SK-N-SH treated with all-trans-retinoic acid at 6 μM for 48 hours (cell line): ENCODE measurements around the gene DPP9.

Experiments used
- BACH2 ChIP-seq: fragments of 250-450 bp; sonication (Bioruptor Pico); IDR thresholded peaks from 2 replicates; pipeline ENCODE4 v1.9.0; 2021; ENCODE audit warnings: mild to moderate bottlenecking, borderline replicate concordance
- CREB5 ChIP-seq: fragments of 250-450 bp; sonication (Bioruptor Pico); IDR thresholded peaks from 2 replicates; pipeline ENCODE4 v1.5.1; 2020; ENCODE audit warnings: low read depth, mild to moderate bottlenecking, moderate library complexity
- CSDC2 ChIP-seq: fragments of 250-450 bp; sonication (Bioruptor Pico); IDR thresholded peaks from 2 replicates; pipeline ENCODE4 v1.5.0; 2020; ENCODE audit warnings: mild to moderate bottlenecking, moderate library complexity
- CSRNP3 ChIP-seq: fragments of 250-450 bp; sonication (Bioruptor Pico); IDR thresholded peaks from 2 replicates; pipeline ENCODE4 v1.5.1; 2021; ENCODE audit warnings: mild to moderate bottlenecking, moderate library complexity
- GLIS3 ChIP-seq: fragments of 250-450 bp; sonication (Bioruptor Pico); IDR thresholded peaks from 2 replicates; pipeline ENCODE4 v1.5.0; 2020; ENCODE audit warnings: mild to moderate bottlenecking, moderate library complexity
- RARB ChIP-seq: fragments of 250-450 bp; sonication (Bioruptor Pico); IDR thresholded peaks from 2 replicates; pipeline ENCODE4 v1.8.0; 2021; ENCODE audit warnings: mild to moderate bottlenecking, moderate library complexity
- TCF4 ChIP-seq: fragments of 250-450 bp; sonication (Bioruptor Pico); IDR thresholded peaks from 2 replicates; pipeline ENCODE4 v1.8.0; 2021; ENCODE audit warnings: mild to moderate bottlenecking, moderate library complexity, borderline replicate concordance
- ZC3H10 ChIP-seq: fragments of 250-450 bp; sonication (Bioruptor Pico); IDR thresholded peaks from 2 replicates; pipeline ENCODE4 v1.5.1; 2021; ENCODE audit warnings: mild to moderate bottlenecking, moderate library complexity

- TF ChIP-seq ZC3H10 (CRISPR knock-in tag): no peak
- TF ChIP-seq GLIS3 (CRISPR knock-in tag): no peak
- TF ChIP-seq CREB5 (CRISPR knock-in tag): no peak
- TF ChIP-seq BACH2 (CRISPR knock-in tag): no peak
- TF ChIP-seq CSDC2 (CRISPR knock-in tag): no peak
- no peak for TF ChIP-seq CSRNP3 (CRISPR knock-in tag)
- TF ChIP-seq TCF4 (CRISPR knock-in tag): no peak
- no peak for TF ChIP-seq RARB
These were observed 30.6 kb downstream of the DPP9 start for GRCh38 chr19:4693078-4693350.
